Measurements from ENCODE around the gene SNAP47.
A peak's percentile ranks its signal among the peaks of the same experiment; 100 is the strongest.

Gene SNAP47

DNA sequence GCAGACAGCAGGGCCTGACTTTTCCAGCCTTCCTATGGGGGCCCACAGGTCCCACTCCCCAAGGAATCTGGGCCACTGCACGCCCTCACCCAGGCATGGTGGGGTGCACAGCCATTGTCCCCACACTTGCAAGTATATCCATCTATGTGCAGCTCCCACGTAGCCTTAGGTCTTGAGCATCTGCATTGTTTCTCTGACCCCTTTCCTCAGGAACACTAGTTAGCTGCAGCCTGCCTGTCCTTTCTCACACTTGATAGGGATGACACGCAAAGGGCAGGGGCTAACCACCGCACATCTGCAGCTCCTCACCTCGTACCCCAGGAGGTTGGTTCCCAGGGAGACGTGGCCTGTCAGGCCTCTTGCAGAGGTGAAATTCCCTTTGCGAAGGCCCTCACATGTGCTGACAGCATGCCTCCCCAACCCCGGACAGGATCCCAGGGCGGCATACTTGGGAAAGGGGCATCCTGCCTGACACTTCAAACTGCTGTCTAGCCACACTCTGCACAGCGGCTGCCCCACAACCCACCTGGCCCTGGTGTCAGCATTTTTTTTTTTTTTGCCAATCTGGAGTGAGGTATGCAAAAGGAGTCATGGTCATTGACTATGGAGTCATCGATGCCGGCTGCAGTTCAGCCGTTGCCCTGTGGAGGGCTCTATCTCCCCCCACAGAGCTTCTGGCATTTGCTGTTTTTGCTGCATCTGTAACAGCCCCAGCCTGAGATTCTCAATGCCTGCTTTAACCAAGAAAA is 5.2 kb upstream of the SNAP47 start:
- TF ChIP-seq, protein P1, sequence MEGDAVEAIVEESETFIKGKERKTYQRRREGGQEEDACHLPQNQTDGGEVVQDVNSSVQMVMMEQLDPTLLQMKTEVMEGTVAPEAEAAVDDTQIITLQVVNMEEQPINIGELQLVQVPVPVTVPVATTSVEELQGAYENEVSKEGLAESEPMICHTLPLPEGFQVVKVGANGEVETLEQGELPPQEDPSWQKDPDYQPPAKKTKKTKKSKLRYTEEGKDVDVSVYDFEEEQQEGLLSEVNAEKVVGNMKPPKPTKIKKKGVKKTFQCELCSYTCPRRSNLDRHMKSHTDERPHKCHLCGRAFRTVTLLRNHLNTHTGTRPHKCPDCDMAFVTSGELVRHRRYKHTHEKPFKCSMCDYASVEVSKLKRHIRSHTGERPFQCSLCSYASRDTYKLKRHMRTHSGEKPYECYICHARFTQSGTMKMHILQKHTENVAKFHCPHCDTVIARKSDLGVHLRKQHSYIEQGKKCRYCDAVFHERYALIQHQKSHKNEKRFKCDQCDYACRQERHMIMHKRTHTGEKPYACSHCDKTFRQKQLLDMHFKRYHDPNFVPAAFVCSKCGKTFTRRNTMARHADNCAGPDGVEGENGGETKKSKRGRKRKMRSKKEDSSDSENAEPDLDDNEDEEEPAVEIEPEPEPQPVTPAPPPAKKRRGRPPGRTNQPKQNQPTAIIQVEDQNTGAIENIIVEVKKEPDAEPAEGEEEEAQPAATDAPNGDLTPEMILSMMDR (IDR thresholded peaks at IDR 0.05), result peak; percentile 73

DNA sequence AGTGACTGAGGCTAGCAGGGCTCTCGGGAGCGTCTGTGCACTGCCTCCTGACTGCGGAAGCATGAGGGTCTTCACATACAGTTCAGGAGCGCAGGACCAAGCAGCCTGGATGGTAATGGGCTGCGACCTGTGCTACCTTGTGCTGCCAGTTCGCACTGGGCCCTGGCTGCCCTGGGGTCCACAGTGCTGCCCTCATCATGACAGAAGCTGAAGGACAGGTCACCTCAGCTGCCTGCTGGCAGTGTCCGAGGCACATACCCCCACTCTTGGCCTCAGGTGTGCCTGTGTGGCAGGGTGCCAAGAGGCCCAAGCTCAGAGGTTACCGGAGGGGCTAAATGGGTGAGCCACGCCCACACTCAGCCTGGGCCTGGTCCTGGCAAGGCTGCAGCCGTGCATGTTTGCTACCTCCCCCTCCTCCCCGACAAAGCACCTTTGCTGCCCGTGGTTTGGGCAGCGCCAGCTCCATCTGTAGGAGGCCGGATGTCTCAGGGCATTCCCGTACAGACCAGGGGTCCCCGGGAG is 4.5 kb upstream of the SNAP47 start:
- TF ChIP-seq, protein P1 (IDR thresholded peaks at IDR 0.05), result peak; percentile 42; the same call in 1 of the 2 replicates

DNA sequence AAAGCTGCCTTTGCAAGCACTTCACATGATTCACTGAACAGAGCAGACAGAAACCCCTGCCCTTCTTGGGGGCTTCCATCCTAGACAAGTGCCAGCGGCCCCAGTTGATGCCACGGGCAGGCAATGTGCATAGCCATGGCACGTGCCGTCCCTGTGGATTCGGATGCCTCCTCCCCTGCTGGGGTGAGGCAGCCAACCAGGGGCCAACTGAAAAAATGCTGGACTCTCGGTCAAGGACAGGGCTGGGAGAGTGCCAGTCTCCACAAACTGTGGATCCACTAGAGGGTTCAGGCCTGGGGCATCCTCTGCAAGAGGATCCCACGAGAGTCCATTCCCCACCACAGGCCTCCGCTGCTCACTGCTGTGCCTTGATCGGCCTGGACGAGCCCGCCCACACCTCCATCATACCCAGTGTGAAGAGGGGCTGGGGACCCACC is 4.0 kb upstream of the SNAP47 start:
- TF ChIP-seq, protein P1 (IDR thresholded peaks at IDR 0.05), result no peak

DNA sequence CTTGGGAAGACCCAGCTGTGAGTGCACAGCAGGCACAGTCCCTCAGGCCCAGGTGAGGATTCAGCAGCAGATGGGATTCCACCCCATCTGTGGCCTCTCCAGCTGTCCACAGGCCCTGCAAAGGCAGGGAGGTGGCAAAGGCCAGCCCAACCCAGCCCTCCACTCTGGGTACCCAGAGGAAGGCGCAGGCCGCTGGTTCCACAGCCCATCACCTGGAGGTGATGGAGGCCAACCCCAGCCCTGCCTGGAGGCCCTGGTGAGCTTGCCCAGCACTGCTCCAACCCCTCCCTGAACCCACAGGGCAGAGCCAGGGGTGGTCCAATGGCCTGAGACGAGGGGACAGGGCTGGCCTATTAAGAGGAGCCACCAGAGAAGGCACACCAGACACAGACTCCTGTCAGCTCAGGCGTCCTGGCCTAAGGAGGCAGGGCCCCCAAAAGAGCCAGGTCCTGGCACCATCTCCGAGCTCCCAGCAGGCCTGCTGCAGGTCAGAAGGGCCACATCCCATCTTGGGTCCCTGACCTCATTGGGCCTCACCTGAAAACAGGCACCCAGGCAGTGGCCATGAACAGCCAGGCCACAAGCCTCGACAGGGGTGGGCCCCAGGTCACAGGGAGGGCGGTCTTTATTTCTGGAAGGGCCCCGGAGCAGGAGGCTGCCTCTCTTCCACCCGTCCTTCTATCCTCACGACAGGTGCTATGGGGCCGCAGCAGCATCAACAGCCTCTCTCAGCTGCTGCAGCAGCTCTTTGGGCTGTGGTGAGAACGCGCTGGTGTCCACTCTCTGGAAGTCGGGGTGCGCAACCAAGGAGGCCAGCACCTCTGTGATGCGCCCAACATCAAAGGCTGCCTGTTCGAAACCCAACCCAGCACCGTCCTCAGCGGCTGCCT is 3.3 kb upstream of the SNAP47 start:
- TF ChIP-seq, protein P1 (IDR thresholded peaks at IDR 0.05), result no peak

DNA sequence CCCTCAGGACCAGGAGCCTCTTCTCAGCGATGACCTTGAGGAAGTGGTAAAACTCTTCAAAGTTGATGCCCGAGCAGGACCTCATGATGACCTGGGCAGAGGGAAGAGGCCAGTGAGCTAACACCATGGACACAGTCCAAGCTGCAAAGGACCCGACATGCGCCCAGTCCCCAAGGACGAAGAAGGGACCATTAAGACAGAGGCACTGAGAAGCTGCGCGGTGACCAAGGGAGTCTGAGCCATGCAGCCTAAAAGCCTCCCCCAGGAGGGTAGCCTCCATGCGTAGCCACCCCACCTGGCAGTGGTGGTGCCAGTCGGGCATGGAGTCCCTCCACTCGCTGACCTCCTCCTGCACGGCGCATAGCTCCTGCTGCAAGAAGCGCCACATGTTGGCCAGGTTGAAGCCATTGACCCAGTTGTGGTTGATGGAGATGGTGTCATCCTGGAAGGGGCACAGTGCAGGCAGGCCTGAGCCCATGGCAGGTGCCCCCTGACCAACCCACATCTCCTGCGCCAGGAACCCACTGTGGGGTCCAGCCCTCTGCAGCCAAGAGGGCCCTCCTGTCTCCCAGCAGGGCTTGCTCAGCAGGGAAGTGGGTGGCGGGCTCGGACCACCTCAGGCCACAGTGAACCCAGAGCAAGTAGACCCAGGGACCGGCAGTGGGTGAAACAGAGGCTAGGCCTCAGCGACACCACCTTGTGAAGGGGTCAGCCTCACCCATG is 2.5 kb upstream of the SNAP47 start:
- TF ChIP-seq, protein P1 (IDR thresholded peaks at IDR 0.05), result no peak

DNA sequence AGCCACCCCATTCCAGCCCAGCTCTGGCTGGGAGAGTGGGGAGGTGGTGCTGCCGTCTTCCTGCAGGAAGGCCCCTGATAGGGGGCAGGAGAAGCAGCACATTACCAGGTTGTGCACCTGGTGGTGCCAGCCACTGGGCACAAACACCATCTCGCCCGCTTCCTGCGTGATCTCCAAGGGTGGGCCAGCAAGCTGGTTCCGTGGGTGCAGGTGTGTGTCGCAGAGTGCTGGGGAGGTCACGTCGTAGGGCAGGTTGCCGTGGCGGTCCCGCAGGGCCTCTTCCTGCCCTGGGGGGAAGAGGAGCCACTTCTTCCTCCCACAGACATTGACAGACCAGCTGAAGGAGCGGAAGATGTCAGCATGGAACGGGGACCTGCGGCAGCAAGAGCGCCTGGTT is 1.9 kb upstream of the SNAP47 start:
- TF ChIP-seq, protein P1 (IDR thresholded peaks at IDR 0.05), result no peak
